ENCODE results near the gene RIOX2. TPM values are rescaled to one million over a fixed set of nuclear protein-coding genes. Genes with fewer than 3 reads are reported as not detected.
A peak's percentile ranks its signal among the peaks of the same experiment; 100 is the strongest.

Gene RIOX2
- total and polyA plus RNA-seq, 2 of the 13 experiments (the other 11 are each of a cell fraction or from before 2014, with no cell fraction given), result 19.9 to 43.3 TPM

DNA sequence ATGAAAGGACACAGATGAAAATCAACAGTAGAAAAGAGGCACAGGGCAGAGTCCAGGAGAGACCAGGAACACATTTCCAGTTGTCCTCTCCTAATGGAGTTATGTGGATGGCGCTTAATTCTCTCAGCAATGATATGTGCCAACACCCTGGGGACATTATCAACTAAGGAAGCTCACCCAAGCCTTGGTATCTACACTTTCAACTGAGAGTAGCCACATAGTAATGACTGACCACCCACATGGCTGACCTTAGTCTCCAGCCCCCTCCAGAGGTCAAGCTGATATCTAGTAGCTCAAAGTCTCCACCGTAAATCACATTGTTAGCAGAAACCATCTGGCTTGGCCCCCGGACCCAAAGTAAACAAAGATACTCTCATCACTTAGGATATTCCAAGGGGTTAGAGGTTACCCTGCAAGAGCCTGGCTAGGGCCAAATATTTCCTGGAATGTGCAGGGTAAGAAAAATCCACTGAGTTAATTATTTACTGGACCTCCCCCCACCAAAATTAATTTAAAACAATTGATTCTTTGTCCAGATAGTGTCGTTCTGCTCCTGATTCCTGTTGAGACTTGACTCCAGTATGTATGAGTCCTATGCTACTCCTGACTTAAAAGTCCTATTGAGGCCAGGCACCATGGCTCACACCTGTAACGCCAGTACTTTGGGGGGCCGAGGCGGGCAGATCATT is 38.1 kb upstream of the RIOX2 start (continued):
- TF ChIP-seq, protein P1, sequence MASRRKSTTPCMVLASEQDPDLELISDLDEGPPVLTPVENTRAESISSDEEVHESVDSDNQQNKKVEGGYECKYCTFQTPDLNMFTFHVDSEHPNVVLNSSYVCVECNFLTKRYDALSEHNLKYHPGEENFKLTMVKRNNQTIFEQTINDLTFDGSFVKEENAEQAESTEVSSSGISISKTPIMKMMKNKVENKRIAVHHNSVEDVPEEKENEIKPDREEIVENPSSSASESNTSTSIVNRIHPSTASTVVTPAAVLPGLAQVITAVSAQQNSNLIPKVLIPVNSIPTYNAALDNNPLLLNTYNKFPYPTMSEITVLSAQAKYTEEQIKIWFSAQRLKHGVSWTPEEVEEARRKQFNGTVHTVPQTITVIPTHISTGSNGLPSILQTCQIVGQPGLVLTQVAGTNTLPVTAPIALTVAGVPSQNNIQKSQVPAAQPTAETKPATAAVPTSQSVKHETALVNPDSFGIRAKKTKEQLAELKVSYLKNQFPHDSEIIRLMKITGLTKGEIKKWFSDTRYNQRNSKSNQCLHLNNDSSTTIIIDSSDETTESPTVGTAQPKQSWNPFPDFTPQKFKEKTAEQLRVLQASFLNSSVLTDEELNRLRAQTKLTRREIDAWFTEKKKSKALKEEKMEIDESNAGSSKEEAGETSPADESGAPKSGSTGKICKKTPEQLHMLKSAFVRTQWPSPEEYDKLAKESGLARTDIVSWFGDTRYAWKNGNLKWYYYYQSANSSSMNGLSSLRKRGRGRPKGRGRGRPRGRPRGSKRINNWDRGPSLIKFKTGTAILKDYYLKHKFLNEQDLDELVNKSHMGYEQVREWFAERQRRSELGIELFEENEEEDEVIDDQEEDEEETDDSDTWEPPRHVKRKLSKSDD (CRISPR knock-in tag; IDR thresholded peaks at IDR 0.05; ENCODE audit: low read depth), result peak; percentile 84; the same call in 1 of the 2 replicates
- TF ChIP-seq CC2D1A (CRISPR knock-in tag; IDR thresholded peaks at IDR 0.05) (no peak), ZNF746 (CRISPR knock-in tag; IDR thresholded peaks at IDR 0.05) (0 out of 2 replicates have a peak, but pooled peaks have one; percentile 44), EZH2 (conservative IDR thresholded peaks at IDR 0.05; ENCODE audit: low read depth, low read length) (no peak), NR2F2 (IDR thresholded peaks at IDR 0.05; ENCODE audit: borderline replicate concordance, low read depth) (peak; percentile 95), MAF1 (CRISPR knock-in tag; IDR thresholded peaks at IDR 0.05; ENCODE audit: borderline replicate concordance) (no peak), HOMEZ (CRISPR knock-in tag; IDR thresholded peaks at IDR 0.05; ENCODE audit: low read depth) (peak; percentile 64), ZNF251 (CRISPR knock-in tag; IDR thresholded peaks at IDR 0.05) (no peak), ZNF30 (CRISPR knock-in tag; IDR thresholded peaks at IDR 0.05) (no peak), ZNF713 (CRISPR knock-in tag; IDR thresholded peaks at IDR 0.05) (no peak), ZFY (CRISPR knock-in tag; IDR thresholded peaks at IDR 0.05) (no peak; the same call in 1 of the 2 replicates), TAF1 (CRISPR knock-in tag; IDR thresholded peaks at IDR 0.05) (no peak), TBP (CRISPR knock-in tag; IDR thresholded peaks at IDR 0.05) (no peak), FIP1L1 (IDR thresholded peaks at IDR 0.05; ENCODE audit: borderline replicate concordance, insufficient read depth, low read depth, low read length) (0 out of 2 replicates have a peak, but pooled peaks have one; percentile 64)
- TF ChIP-seq, protein P2, sequence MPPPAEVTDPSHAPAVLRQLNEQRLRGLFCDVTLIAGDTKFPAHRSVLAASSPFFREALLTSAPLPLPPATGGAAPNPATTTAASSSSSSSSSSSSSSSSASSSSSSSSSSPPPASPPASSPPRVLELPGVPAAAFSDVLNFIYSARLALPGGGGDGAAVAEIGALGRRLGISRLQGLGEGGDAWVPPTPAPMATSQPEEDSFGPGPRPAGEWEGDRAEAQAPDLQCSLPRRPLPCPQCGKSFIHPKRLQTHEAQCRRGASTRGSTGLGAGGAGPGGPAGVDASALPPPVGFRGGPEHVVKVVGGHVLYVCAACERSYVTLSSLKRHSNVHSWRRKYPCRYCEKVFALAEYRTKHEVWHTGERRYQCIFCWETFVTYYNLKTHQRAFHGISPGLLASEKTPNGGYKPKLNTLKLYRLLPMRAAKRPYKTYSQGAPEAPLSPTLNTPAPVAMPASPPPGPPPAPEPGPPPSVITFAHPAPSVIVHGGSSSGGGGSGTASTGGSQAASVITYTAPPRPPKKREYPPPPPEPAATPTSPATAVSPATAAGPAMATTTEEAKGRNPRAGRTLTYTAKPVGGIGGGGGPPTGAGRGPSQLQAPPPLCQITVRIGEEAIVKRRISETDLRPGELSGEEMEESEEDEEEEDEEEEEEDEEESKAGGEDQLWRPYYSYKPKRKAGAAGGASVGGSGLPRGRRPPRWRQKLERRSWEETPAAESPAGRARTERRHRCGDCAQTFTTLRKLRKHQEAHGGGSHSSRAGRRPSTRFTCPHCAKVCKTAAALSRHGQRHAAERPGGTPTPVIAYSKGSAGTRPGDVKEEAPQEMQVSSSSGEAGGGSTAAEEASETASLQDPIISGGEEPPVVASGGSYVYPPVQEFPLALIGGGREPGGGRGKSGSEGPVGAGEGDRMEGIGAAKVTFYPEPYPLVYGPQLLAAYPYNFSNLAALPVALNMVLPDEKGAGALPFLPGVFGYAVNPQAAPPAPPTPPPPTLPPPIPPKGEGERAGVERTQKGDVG (CRISPR knock-in tag; IDR thresholded peaks at IDR 0.05; ENCODE audit: borderline replicate concordance), result no peak
- TF ChIP-seq, protein P3, sequence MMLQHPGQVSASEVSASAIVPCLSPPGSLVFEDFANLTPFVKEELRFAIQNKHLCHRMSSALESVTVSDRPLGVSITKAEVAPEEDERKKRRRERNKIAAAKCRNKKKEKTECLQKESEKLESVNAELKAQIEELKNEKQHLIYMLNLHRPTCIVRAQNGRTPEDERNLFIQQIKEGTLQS (CRISPR knock-in tag; IDR thresholded peaks at IDR 0.05), result no peak
- TF ChIP-seq, protein P4, sequence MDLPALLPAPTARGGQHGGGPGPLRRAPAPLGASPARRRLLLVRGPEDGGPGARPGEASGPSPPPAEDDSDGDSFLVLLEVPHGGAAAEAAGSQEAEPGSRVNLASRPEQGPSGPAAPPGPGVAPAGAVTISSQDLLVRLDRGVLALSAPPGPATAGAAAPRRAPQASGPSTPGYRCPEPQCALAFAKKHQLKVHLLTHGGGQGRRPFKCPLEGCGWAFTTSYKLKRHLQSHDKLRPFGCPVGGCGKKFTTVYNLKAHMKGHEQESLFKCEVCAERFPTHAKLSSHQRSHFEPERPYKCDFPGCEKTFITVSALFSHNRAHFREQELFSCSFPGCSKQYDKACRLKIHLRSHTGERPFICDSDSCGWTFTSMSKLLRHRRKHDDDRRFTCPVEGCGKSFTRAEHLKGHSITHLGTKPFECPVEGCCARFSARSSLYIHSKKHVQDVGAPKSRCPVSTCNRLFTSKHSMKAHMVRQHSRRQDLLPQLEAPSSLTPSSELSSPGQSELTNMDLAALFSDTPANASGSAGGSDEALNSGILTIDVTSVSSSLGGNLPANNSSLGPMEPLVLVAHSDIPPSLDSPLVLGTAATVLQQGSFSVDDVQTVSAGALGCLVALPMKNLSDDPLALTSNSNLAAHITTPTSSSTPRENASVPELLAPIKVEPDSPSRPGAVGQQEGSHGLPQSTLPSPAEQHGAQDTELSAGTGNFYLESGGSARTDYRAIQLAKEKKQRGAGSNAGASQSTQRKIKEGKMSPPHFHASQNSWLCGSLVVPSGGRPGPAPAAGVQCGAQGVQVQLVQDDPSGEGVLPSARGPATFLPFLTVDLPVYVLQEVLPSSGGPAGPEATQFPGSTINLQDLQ (CRISPR knock-in tag; IDR thresholded peaks at IDR 0.05), result no peak

Measured in HepG2 (cell line).